Natural killer cell (primary cell): ENCODE data around the gene TUNAR. TPM values are rescaled to one million over a fixed set of nuclear protein-coding genes. Genes with fewer than 3 reads are reported as not detected.

ENCODE experiments used
- ATAC-seq, 3 donors: fragments of 150-1000 bp in 2 of 3; fragments of 200-7000 bp in 1 of 3; cut with Tn5 transposase; 1 replicate in 1 of 3; 2 replicates in 2 of 3; pipeline ENCODE4 v1.10.0; 2021; ENCODE audit warnings: mild to moderate bottlenecking in 2 of 3, moderate library complexity in 2 of 3
- DNase-seq, 2 donors: peaks; one replicate each; pipeline versions ENCODE4 v3.0.0 to v3.0.0-alpha.2; 2013 to 2021; ENCODE audit warnings: mixed read lengths in 1 of 2
- H3K27ac ChIP-seq: one replicate; pipeline ENCODE4 v1.5.1; 2013; ENCODE audit warnings: mild to moderate bottlenecking, low read length
- H3K27me3 ChIP-seq: one replicate; pipeline ENCODE4 v1.6.1; 2013; ENCODE audit warnings: low read length; ENCODE audit not compliant: control insufficient read depth, insufficient read depth
- H3K36me3 ChIP-seq: one replicate; pipeline ENCODE4 v1.6.1; 2013; ENCODE audit warnings: low read length; ENCODE audit not compliant: control insufficient read depth, insufficient read depth
- H3K4me1 ChIP-seq: one replicate; pipeline ENCODE4 v1.6.1; 2013; ENCODE audit warnings: low read length; ENCODE audit not compliant: control insufficient read depth, insufficient read depth
- H3K4me3 ChIP-seq: one replicate; pipeline ENCODE4 v1.5.1; 2013; ENCODE audit warnings: low read length
- H3K9me3 ChIP-seq: one replicate; pipeline ENCODE4 v1.6.1; 2013; ENCODE audit warnings: low read length; ENCODE audit not compliant: control insufficient read depth, insufficient read depth
- H3K27ac Mint-ChIP-seq, 2 donors: one replicate each; pipeline ENCODE4 v1.8.0; 2022; ENCODE audit warnings: mild to moderate bottlenecking in 2 of 2, mixed read lengths in 2 of 2, moderate library complexity in 1 of 2
- H3K27me3 Mint-ChIP-seq, 2 donors: one replicate each; pipeline ENCODE4 v1.8.0; 2022; ENCODE audit warnings: low read depth in 2 of 2, mixed read lengths in 2 of 2
- H3K36me3 Mint-ChIP-seq: one replicate; pipeline ENCODE4 v1.8.0; 2022; ENCODE audit warnings: mixed read lengths
- H3K4me1 Mint-ChIP-seq, 2 donors: one replicate each; pipeline ENCODE4 v1.8.0; 2022; ENCODE audit warnings: mixed read lengths in 2 of 2
- H3K4me3 Mint-ChIP-seq: one replicate; pipeline ENCODE4 v1.8.0; 2022; ENCODE audit warnings: mild to moderate bottlenecking, moderate library complexity, mixed read lengths
- H3K9me3 Mint-ChIP-seq, 2 donors: one replicate each; pipeline ENCODE4 v1.8.0; 2022; ENCODE audit warnings: mixed read lengths in 2 of 2
- WGBS: methylation state at CpG from one replicate; pipeline ENCODE4 v1.1.7; 2013; ENCODE audit warnings: missing lambda C conversion rate; ENCODE audit not compliant: insufficient coverage; 5-methylcytosine and 5-hydroxymethylcytosine counted together
- intact Hi-C: fragments of 100-400 bp; cut with micrococcal nuclease; formaldehyde crosslinking; loops from one replicate; pipeline ENCODE4 v1.14.2; 2022
- total RNA-seq, 4 donors: library from RNA; stranded (reverse); fragments of 120-200 nt in 1 of 4; gene quantifications; one replicate each; pipeline versions ENCODE4 v1.2.3 to v1.2.4, GENCODE V29; 2013 to 2022
- TF ChIP-seq, protein P1 (sequence below): fragments of 200-600 bp; IDR thresholded peaks from one replicate; pipeline ENCODE4 v1.8.0; 2022; ENCODE audit warnings: antibody characterized with exemption

TUNAR gene
- total RNA-seq, 3 donors from 2014 or later (not counting 1 experiment from before 2014, with no cell fraction given): not detected

DNA sequence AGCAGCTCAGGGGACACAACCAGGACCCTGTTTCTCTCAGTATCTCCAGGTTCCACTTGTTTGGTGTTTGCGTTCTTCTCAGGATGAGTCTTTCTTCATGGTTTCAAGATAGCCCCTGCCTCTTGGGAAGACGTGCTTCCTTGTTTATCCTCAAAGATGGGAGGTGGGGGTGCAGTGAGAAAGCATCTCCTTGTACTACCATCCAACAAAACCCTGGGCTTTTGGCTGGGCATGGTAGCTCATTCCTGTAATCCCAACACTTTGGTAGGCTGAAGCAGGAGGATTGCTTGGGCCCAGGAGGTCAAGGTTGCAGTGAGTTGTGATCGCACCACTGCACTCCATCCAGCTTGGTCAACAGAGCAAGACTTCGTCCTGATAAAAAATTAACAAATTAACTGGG, 21.0 kb upstream of the TUNAR start:
- peaks cover 0 to 2% of the 10 kb centered on the region in 2 donors for H3K9me3 Mint-ChIP-seq
- no peaks in the 10 kb centered on the region for H3K36me3 Mint-ChIP-seq
- intact Hi-C loops: no loop called here
- H3K27ac ChIP-seq: no peak overlapping the region
- no peak overlapping the region for H3K27ac Mint-ChIP-seq
- TF ChIP-seq, protein P1, sequence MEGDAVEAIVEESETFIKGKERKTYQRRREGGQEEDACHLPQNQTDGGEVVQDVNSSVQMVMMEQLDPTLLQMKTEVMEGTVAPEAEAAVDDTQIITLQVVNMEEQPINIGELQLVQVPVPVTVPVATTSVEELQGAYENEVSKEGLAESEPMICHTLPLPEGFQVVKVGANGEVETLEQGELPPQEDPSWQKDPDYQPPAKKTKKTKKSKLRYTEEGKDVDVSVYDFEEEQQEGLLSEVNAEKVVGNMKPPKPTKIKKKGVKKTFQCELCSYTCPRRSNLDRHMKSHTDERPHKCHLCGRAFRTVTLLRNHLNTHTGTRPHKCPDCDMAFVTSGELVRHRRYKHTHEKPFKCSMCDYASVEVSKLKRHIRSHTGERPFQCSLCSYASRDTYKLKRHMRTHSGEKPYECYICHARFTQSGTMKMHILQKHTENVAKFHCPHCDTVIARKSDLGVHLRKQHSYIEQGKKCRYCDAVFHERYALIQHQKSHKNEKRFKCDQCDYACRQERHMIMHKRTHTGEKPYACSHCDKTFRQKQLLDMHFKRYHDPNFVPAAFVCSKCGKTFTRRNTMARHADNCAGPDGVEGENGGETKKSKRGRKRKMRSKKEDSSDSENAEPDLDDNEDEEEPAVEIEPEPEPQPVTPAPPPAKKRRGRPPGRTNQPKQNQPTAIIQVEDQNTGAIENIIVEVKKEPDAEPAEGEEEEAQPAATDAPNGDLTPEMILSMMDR: no peak
- DNase-seq (no peak), ATAC-seq (no peak)
- H3K36me3 ChIP-seq: no peaks in the 10 kb centered on the region
- H3K27me3 Mint-ChIP-seq: peaks cover 10 to 21% of the 10 kb centered on the region in 2 donors
- no peak overlapping the region for H3K4me3 Mint-ChIP-seq
- H3K4me1 Mint-ChIP-seq: no peaks in the 10 kb centered on the region
- no peaks in the 10 kb centered on the region for H3K4me1 ChIP-seq
- 92% methylated on average over 3 of the region's 4 CpGs for WGBS
- H3K4me3 ChIP-seq: no peak overlapping the region
- no peaks in the 10 kb centered on the region for H3K9me3 ChIP-seq
- no peaks in the 10 kb centered on the region for H3K27me3 ChIP-seq

DNA sequence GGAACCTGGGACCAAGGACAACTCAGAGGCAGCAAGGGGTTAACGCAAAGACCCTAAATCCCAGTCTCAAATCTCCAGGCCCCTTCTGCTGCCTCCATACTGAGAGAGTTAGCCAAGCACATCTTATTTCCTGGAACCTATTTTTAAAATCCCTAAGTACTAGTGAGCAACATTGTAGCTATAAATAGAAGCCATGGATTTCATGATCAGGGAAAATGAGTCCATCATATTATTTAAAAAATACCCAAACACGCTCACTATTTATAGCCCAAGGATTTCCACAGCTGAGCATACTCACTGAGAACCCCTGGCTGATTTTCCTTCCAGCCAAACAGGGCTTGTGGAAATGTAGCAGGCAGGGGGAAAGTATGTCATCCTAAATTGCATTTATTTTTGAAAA, 19.4 kb upstream of the TUNAR start:
- Mint-ChIP-seq H3K27me3 (peaks cover 10 to 14% of the 10 kb centered on the region in 2 donors), H3K36me3 (no peaks in the 10 kb centered on the region), H3K4me1 (no peaks in the 10 kb centered on the region), H3K27ac (no peak overlapping the region), H3K9me3 (peaks cover 0 to 2% of the 10 kb centered on the region in 2 donors), H3K4me3 (no peak overlapping the region)
- intact Hi-C loops: no loop called here
- Histone ChIP-seq H3K4me1 (no peaks in the 10 kb centered on the region), H3K36me3 (no peaks in the 10 kb centered on the region), H3K9me3 (no peaks in the 10 kb centered on the region), H3K4me3 (no peak overlapping the region), H3K27me3 (no peaks in the 10 kb centered on the region), H3K27ac (no peak overlapping the region)
- DNase-seq (no peak), ATAC-seq (no peak)
- TF ChIP-seq, protein P1: no peak
- 100% methylated on average over 2 of the region's 2 CpGs for WGBS

DNA sequence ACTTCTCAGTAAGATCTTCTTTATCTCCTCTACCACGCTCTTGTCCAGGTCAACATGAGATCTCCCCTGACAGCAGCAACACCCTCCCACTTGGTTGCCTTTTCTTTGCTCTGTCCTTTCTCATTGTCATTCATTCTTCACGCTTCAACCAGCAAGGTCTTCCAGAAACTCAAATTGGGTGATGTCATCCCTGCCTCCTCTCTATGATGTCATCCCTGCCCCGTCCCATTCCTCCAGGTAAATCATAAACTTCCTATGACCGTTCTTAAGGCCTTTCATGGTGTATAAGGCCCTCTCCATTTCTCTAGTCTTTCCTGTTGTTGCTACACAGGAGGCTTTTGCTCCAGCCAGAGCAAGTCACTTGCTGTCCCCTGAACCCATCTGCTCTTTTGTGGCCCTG, 17.7 kb upstream of the TUNAR start:
- no peaks in the 10 kb centered on the region for H3K36me3 Mint-ChIP-seq
- intact Hi-C loops: no loop called here
- H3K27ac Mint-ChIP-seq: no peak overlapping the region
- Histone ChIP-seq H3K4me1 (no peaks in the 10 kb centered on the region), H3K9me3 (no peaks in the 10 kb centered on the region), H3K36me3 (no peaks in the 10 kb centered on the region), H3K27ac (no peak overlapping the region), H3K27me3 (no peaks in the 10 kb centered on the region), H3K4me3 (no peak overlapping the region)
- ATAC-seq: no peak
- 75% methylated on average over 4 of the region's 4 CpGs for whole genome bisulfite sequencing
- H3K27me3 Mint-ChIP-seq: peaks cover 10 to 14% of the 10 kb centered on the region in 2 donors
- TF ChIP-seq, protein P1: no peak
- peaks cover 0 to 2% of the 10 kb centered on the region in 2 donors for H3K9me3 Mint-ChIP-seq
- DNase-seq: no peak
- no peak overlapping the region for H3K4me3 Mint-ChIP-seq
- no peaks in the 10 kb centered on the region for H3K4me1 Mint-ChIP-seq

DNA sequence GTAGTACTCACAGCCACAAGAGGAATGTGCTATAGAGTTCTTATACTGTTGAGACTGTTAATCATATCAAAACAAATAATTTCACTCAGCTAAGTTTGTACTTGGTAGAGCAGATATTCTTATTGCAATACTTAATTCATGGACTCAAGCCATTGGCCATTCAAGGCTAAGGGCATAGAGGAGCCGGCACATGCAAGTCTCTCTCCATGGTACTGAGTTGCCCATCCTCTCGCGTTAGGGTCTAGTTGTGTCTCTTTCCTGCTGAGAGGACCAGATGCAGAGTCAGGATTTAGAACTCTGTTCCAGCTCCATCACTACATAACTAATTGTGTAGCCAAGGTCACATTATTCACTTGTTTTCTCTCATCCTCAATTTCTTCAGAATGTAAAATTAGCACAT, 14.4 kb upstream of the TUNAR start:
- DNase-seq (no peak), ATAC-seq (no peak)
- Histone ChIP-seq H3K4me1 (no peaks in the 10 kb centered on the region), H3K9me3 (no peaks in the 10 kb centered on the region), H3K27ac (no peak overlapping the region), H3K27me3 (no peaks in the 10 kb centered on the region), H3K36me3 (no peaks in the 10 kb centered on the region), H3K4me3 (no peak overlapping the region)
- no peaks in the 10 kb centered on the region for H3K36me3 Mint-ChIP-seq
- H3K4me3 Mint-ChIP-seq: no peak overlapping the region
- TF ChIP-seq, protein P1: no peak
- WGBS: 1% methylated on average over 3 of the region's 3 CpGs
- no peak overlapping the region for H3K27ac Mint-ChIP-seq
- H3K27me3 Mint-ChIP-seq: peaks cover 6 to 20% of the 10 kb centered on the region in 2 donors
- no peaks in the 10 kb centered on the region for H3K9me3 Mint-ChIP-seq
- intact Hi-C loops: no loop called here
- no peaks in the 10 kb centered on the region for H3K4me1 Mint-ChIP-seq
